ENCODE data around the gene ABLIM1. TPM values are rescaled to one million over a fixed set of nuclear protein-coding genes. Genes with fewer than 3 reads are reported as not detected.

The ABLIM1 gene
- total RNA-seq, 1 experiment from 2014 or later: 10.4 TPM

- Histone ChIP-seq H3K27me3 (replicated peaks) (no peaks in the 10 kb centered on the region), H3K27ac (no peak overlapping the region), H3K36me3 (no peaks in the 10 kb centered on the region), H3K4me3 (no peak overlapping the region), H3K9me3 (replicated peaks) (no peaks in the 10 kb centered on the region; the same call in 1 of the 2 replicates), H3K4me1 (replicated peaks) (0 out of 2 replicates have a peak, but pooled peaks cover 3% of the 10 kb centered on the region)
- DNase-seq (ENCODE audit: low read depth in 1 of 2, low spot score in 2 of 2): no peak
Measured at GRCh38 chr10:114561008-114561523, 97.0 kb downstream of the ABLIM1 start.

GRCh38 chr10:114560144-114560543 is 97.9 kb downstream of the ABLIM1 start:
- no peaks in the 10 kb centered on the region for H3K27me3 ChIP-seq (replicated peaks)
- H3K9me3 ChIP-seq (replicated peaks): no peaks in the 10 kb centered on the region; the same call in 1 of the 2 replicates
- no peaks in the 10 kb centered on the region for H3K36me3 ChIP-seq
- H3K4me3 ChIP-seq: no peak overlapping the region
- H3K27ac ChIP-seq: no peak overlapping the region
- no peak for DNase-seq (ENCODE audit: low read depth in 1 of 2, low spot score in 2 of 2)
- H3K4me1 ChIP-seq (replicated peaks): 0 out of 2 replicates have a peak, but pooled peaks cover under 1% of the 10 kb centered on the region

- Histone ChIP-seq H3K4me1 (replicated peaks) (no peaks in the 10 kb centered on the region), H3K27me3 (replicated peaks) (no peaks in the 10 kb centered on the region), H3K36me3 (no peaks in the 10 kb centered on the region), H3K4me3 (no peak overlapping the region), H3K27ac (no peak overlapping the region), H3K9me3 (replicated peaks) (no peaks in the 10 kb centered on the region; the same call in 1 of the 2 replicates)
- no peak for DNase-seq (ENCODE audit: low read depth in 1 of 2, low spot score in 2 of 2)
Measured at GRCh38 chr10:114559636-114560035, 98.4 kb downstream of the ABLIM1 start.

GRCh38 chr10:114557854-114558253 is 100.2 kb downstream of the ABLIM1 start:
- H3K36me3 ChIP-seq: no peaks in the 10 kb centered on the region
- no peak overlapping the region for H3K27ac ChIP-seq
- H3K27me3 ChIP-seq (replicated peaks): no peaks in the 10 kb centered on the region
- no peaks in the 10 kb centered on the region for H3K4me1 ChIP-seq (replicated peaks)
- H3K4me3 ChIP-seq: no peak overlapping the region
- no peaks in the 10 kb centered on the region; the same call in 1 of the 2 replicates for H3K9me3 ChIP-seq (replicated peaks)
- no peak for DNase-seq (ENCODE audit: low read depth in 1 of 2, low spot score in 2 of 2)

- no peak overlapping the region for H3K27ac ChIP-seq
- H3K27me3 ChIP-seq (replicated peaks): no peaks in the 10 kb centered on the region
- DNase-seq (ENCODE audit: low read depth in 1 of 2, low spot score in 2 of 2): no peak
- H3K4me3 ChIP-seq: no peak overlapping the region
- H3K4me1 ChIP-seq (replicated peaks): no peaks in the 10 kb centered on the region
- H3K36me3 ChIP-seq: no peaks in the 10 kb centered on the region
- no peaks in the 10 kb centered on the region; the same call in 1 of the 2 replicates for H3K9me3 ChIP-seq (replicated peaks)
Measured at GRCh38 chr10:114556236-114557122, 101.6 kb downstream of the ABLIM1 start.

- H3K4me3 ChIP-seq: no peak overlapping the region
- no peaks in the 10 kb centered on the region for H3K4me1 ChIP-seq (replicated peaks)
- H3K27ac ChIP-seq: no peak overlapping the region
- H3K9me3 ChIP-seq (replicated peaks): no peaks in the 10 kb centered on the region
- H3K27me3 ChIP-seq (replicated peaks): no peaks in the 10 kb centered on the region
- DNase-seq (ENCODE audit: low read depth in 1 of 2, low spot score in 2 of 2): no peak
- no peaks in the 10 kb centered on the region for H3K36me3 ChIP-seq
Measured at GRCh38 chr10:114553436-114553835, 104.6 kb downstream of the ABLIM1 start.

- no peak overlapping the region for H3K27ac ChIP-seq
- no peak for DNase-seq (ENCODE audit: low read depth in 1 of 2, low spot score in 2 of 2)
Measured at GRCh38 chr10:114552050-114552449, 106.0 kb downstream of the ABLIM1 start.

GRCh38 chr10:114551636-114551972 is 106.5 kb downstream of the ABLIM1 start:
- Histone ChIP-seq H3K27me3 (replicated peaks) (no peaks in the 10 kb centered on the region), H3K27ac (no peak overlapping the region), H3K4me1 (replicated peaks) (no peaks in the 10 kb centered on the region), H3K4me3 (no peak overlapping the region), H3K36me3 (no peaks in the 10 kb centered on the region), H3K9me3 (replicated peaks) (no peaks in the 10 kb centered on the region)
- DNase-seq (ENCODE audit: low read depth in 1 of 2, low spot score in 2 of 2): no peak

More at GRCh38 chr10:114552050-114552449, 106.0 kb downstream of the ABLIM1 start:
- Histone ChIP-seq H3K4me3 (no peak overlapping the region), H3K4me1 (replicated peaks) (no peaks in the 10 kb centered on the region), H3K9me3 (replicated peaks) (no peaks in the 10 kb centered on the region), H3K36me3 (no peaks in the 10 kb centered on the region), H3K27me3 (replicated peaks) (no peaks in the 10 kb centered on the region)

- no peak overlapping the region for H3K4me3 ChIP-seq
- H3K4me1 ChIP-seq (replicated peaks): no peaks in the 10 kb centered on the region
- no peak overlapping the region for H3K27ac ChIP-seq
- H3K36me3 ChIP-seq: no peaks in the 10 kb centered on the region
- peak in 1 of 2 experiments; percentile 48 for DNase-seq (ENCODE audit: low read depth in 1 of 2, low spot score in 2 of 2)
- H3K27me3 ChIP-seq (replicated peaks): no peaks in the 10 kb centered on the region
- no peaks in the 10 kb centered on the region for H3K9me3 ChIP-seq (replicated peaks)
Measured at GRCh38 chr10:114550756-114551635, 107.1 kb downstream of the ABLIM1 start.

- Histone ChIP-seq H3K27ac (no peak overlapping the region), H3K27me3 (replicated peaks) (no peaks in the 10 kb centered on the region), H3K4me1 (replicated peaks) (no peaks in the 10 kb centered on the region), H3K9me3 (replicated peaks) (no peaks in the 10 kb centered on the region), H3K4me3 (no peak overlapping the region), H3K36me3 (no peaks in the 10 kb centered on the region)
- DNase-seq (ENCODE audit: low read depth in 1 of 2, low spot score in 2 of 2): peak in 1 of 2 experiments; percentile 13
Measured at GRCh38 chr10:114548662-114549061, 109.4 kb downstream of the ABLIM1 start.

- Histone ChIP-seq H3K4me1 (replicated peaks) (no peaks in the 10 kb centered on the region), H3K4me3 (no peak overlapping the region), H3K27ac (no peak overlapping the region), H3K9me3 (replicated peaks) (no peaks in the 10 kb centered on the region), H3K36me3 (no peaks in the 10 kb centered on the region; the same call in 1 of the 2 replicates), H3K27me3 (replicated peaks) (no peaks in the 10 kb centered on the region)
- DNase-seq (ENCODE audit: low read depth in 1 of 2, low spot score in 2 of 2): no peak
Measured at GRCh38 chr10:114547514-114547913, 110.6 kb downstream of the ABLIM1 start.

GRCh38 chr10:114547056-114547455 is 111.0 kb downstream of the ABLIM1 start:
- Histone ChIP-seq H3K27me3 (replicated peaks) (no peaks in the 10 kb centered on the region), H3K9me3 (replicated peaks) (no peaks in the 10 kb centered on the region), H3K4me1 (replicated peaks) (no peaks in the 10 kb centered on the region), H3K27ac (no peak overlapping the region), H3K36me3 (no peaks in the 10 kb centered on the region; the same call in 1 of the 2 replicates), H3K4me3 (no peak overlapping the region)
- DNase-seq (ENCODE audit: low read depth in 1 of 2, low spot score in 2 of 2): no peak

- no peak overlapping the region for H3K4me3 ChIP-seq
- DNase-seq (ENCODE audit: low read depth in 1 of 2, low spot score in 2 of 2): no peak
- no peak overlapping the region for H3K27ac ChIP-seq
- H3K4me1 ChIP-seq (replicated peaks): no peaks in the 10 kb centered on the region
- no peaks in the 10 kb centered on the region for H3K9me3 ChIP-seq (replicated peaks)
- H3K27me3 ChIP-seq (replicated peaks): no peaks in the 10 kb centered on the region
- no peaks in the 10 kb centered on the region; the same call in 1 of the 2 replicates for H3K36me3 ChIP-seq
Measured at GRCh38 chr10:114545819-114546218, 112.3 kb downstream of the ABLIM1 start.
